Measurements from ENCODE around the gene CNTN1.

The CNTN1 gene

DNA sequence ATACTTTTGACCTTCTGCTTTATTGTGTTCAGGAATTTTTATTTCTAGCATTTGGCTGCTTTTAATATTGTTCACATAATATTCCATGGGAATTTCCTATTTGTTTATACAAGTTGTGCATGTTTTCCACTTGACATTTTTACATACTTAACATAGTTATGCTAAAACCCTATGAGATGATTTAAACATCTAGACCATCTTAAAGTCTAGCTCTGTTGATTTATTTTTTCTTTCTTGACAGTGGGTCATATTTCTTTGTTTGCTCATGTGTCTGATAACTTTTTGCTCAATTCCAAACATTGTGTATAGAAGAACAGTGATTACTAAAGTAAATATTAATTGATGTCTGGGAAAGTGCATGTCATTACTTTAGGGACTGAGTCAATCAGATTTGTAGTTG, 293.8 kb downstream of the CNTN1 start:
- no peaks in the 10 kb centered on the region for H3K4me1 ChIP-seq (ENCODE audit: control insufficient read depth, insufficient read depth, low read length)
- H3K9me3 ChIP-seq (ENCODE audit: control insufficient read depth, insufficient read depth, low read length), result no peaks in the 10 kb centered on the region

DNA sequence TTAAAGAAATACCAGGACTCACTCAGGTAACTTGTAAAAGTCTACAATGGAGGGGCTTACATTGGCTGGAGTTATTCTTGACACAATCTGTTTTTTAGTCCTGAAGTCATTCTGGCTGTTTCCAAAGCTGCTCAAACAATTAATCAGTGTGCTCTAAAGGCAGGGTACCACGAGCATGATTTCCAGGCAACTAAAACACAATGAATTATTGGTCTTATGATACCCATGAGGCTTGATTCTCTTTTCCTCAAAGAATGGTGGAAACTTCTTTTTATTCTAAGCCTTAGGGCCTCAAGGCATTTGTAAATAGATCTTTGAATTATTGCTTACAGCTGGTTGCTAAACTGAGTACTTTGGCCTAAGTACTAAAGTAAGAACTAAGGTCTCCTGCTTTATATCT, 296.1 kb downstream of the CNTN1 start:
- Histone ChIP-seq H3K9me3 (ENCODE audit: control insufficient read depth, insufficient read depth, low read length) (no peaks in the 10 kb centered on the region), H3K4me3 (ENCODE audit: low read length) (no peak overlapping the region), H3K36me3 (ENCODE audit: control insufficient read depth, insufficient read depth, low read length) (no peaks in the 10 kb centered on the region), H3K27ac (ENCODE audit: low read length) (no peak overlapping the region), H3K4me1 (ENCODE audit: control insufficient read depth, insufficient read depth, low read length) (no peaks in the 10 kb centered on the region), H3K27me3 (ENCODE audit: control insufficient read depth, insufficient read depth, low read length) (no peaks in the 10 kb centered on the region)
- no CpG with 5 or more reads among the region's 1 CpG for WGBS (ENCODE audit: insufficient coverage, insufficient read length)
- DNase-seq (ENCODE audit: low read depth, low spot score), result no peak

More for the DNA sequence above, 293.8 kb downstream of the CNTN1 start:
- no peak for DNase-seq (ENCODE audit: low read depth, low spot score)
- H3K27ac ChIP-seq (ENCODE audit: low read length), result no peak overlapping the region
- H3K27me3 ChIP-seq (ENCODE audit: control insufficient read depth, insufficient read depth, low read length), result no peaks in the 10 kb centered on the region
- no peaks in the 10 kb centered on the region for H3K36me3 ChIP-seq (ENCODE audit: control insufficient read depth, insufficient read depth, low read length)
- no peak overlapping the region for H3K4me3 ChIP-seq (ENCODE audit: low read length)

DNA sequence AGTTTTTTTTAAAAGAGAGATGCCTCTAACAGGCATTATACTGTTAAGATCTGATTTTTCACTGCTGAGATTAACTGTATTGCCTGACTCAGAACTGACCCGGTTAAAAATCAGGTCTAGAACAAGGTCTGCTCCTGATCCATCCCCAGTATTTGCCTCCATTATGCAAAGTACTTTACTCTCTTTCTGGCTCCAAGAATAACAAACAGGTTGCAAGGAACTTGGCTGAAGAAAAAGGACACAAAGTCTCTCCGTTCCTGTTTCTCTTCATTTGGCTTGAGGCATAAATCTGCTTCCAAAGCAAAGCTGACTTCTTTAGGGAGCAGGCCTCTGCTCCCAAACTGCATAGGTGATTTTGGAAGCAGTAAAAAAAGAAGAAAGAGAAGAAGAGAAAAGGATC, 296.6 kb downstream of the CNTN1 start:
- no peaks in the 10 kb centered on the region for H3K4me1 ChIP-seq (ENCODE audit: control insufficient read depth, insufficient read depth, low read length)
- H3K9me3 ChIP-seq (ENCODE audit: control insufficient read depth, insufficient read depth, low read length), result no peaks in the 10 kb centered on the region
- no peak overlapping the region for H3K27ac ChIP-seq (ENCODE audit: low read length)
- DNase-seq (ENCODE audit: low read depth, low spot score), result no peak
- H3K27me3 ChIP-seq (ENCODE audit: control insufficient read depth, insufficient read depth, low read length), result no peaks in the 10 kb centered on the region
- no CpG with 5 or more reads among the region's 2 CpGs for WGBS (ENCODE audit: insufficient coverage, insufficient read length)
- H3K36me3 ChIP-seq (ENCODE audit: control insufficient read depth, insufficient read depth, low read length), result no peaks in the 10 kb centered on the region
- H3K4me3 ChIP-seq (ENCODE audit: low read length), result no peak overlapping the region

DNA sequence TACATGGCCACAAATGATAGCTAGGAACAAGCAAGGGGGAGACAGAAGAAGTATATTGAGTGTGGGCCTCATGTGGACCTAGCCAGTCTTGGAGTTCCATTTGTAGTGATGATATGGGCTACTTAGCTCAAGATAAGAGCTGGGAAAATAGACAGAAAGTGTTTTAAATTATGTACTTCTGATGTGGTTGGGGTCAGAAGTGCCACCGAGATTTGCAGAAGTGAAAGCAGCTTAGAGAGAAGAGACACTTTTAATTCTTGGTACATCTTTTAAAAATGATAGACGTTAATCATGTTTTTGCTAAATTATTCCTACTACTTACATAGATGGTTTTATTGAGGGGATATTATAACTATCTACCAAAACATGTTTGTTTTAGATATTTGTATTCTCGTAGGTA, 297.5 kb downstream of the CNTN1 start:
- Histone ChIP-seq H3K4me1 (ENCODE audit: control insufficient read depth, insufficient read depth, low read length) (no peaks in the 10 kb centered on the region), H3K9me3 (ENCODE audit: control insufficient read depth, insufficient read depth, low read length) (no peaks in the 10 kb centered on the region), H3K4me3 (ENCODE audit: low read length) (no peak overlapping the region), H3K36me3 (ENCODE audit: control insufficient read depth, insufficient read depth, low read length) (no peaks in the 10 kb centered on the region), H3K27me3 (ENCODE audit: control insufficient read depth, insufficient read depth, low read length) (no peaks in the 10 kb centered on the region), H3K27ac (ENCODE audit: low read length) (no peak overlapping the region)
- WGBS (ENCODE audit: insufficient coverage, insufficient read length), result no CpG with 5 or more reads among the region's 3 CpGs
- DNase-seq (ENCODE audit: low read depth, low spot score), result no peak

DNA sequence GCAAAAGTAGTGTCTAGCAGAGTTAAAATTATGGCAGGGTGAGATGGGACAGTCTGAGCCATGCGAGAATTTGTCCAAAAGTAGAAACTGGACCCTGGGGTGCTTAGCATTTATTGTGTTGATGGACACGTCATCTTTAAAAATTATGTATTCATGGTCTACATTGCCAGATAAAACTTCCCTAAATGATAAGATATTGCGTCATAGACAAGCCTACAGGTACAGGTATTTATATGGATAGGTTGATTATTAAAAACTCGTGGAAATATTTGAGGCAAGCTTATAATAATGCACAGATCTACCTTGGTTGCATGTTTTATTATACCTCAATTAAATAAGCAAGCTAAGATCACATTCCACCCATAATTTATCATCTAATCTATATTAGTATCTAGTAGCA, 299.9 kb downstream of the CNTN1 start:
- Histone ChIP-seq H3K9me3 (ENCODE audit: control insufficient read depth, insufficient read depth, low read length) (no peaks in the 10 kb centered on the region), H3K4me1 (ENCODE audit: control insufficient read depth, insufficient read depth, low read length) (no peaks in the 10 kb centered on the region), H3K4me3 (ENCODE audit: low read length) (no peak overlapping the region), H3K27ac (ENCODE audit: low read length) (no peak overlapping the region), H3K36me3 (ENCODE audit: control insufficient read depth, insufficient read depth, low read length) (no peaks in the 10 kb centered on the region), H3K27me3 (ENCODE audit: control insufficient read depth, insufficient read depth, low read length) (no peaks in the 10 kb centered on the region)
- WGBS (ENCODE audit: insufficient coverage, insufficient read length), result no CpG with 5 or more reads among the region's 4 CpGs
- DNase-seq (ENCODE audit: low read depth, low spot score), result no peak

DNA sequence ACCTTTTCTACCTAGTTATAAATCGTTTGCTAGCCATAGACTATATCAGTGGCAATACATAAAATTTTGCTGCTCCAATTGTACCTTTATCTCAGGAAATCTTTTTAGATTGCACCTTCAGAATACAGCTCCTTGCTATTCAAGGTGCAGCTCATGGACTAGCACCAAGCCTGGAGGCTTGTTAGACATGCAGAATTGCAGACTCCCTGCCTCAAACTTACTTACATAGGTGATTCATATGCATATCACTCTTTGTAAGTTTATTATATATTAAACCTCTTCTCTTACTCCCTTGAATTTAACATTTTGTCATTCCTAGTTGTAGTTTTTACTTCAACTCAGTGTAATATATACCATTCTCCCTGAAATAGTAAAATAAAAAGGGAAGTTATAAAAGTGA, 300.4 kb downstream of the CNTN1 start:
- H3K4me3 ChIP-seq (ENCODE audit: low read length), result no peak overlapping the region
- no peak for DNase-seq (ENCODE audit: low read depth, low spot score)
- no CpG with 5 or more reads among the region's 1 CpG for whole genome bisulfite sequencing (ENCODE audit: insufficient coverage, insufficient read length)
- H3K27me3 ChIP-seq (ENCODE audit: control insufficient read depth, insufficient read depth, low read length), result no peaks in the 10 kb centered on the region
- H3K9me3 ChIP-seq (ENCODE audit: control insufficient read depth, insufficient read depth, low read length), result no peaks in the 10 kb centered on the region
- H3K27ac ChIP-seq (ENCODE audit: low read length), result no peak overlapping the region
- H3K4me1 ChIP-seq (ENCODE audit: control insufficient read depth, insufficient read depth, low read length), result no peaks in the 10 kb centered on the region
- no peaks in the 10 kb centered on the region for H3K36me3 ChIP-seq (ENCODE audit: control insufficient read depth, insufficient read depth, low read length)

DNA sequence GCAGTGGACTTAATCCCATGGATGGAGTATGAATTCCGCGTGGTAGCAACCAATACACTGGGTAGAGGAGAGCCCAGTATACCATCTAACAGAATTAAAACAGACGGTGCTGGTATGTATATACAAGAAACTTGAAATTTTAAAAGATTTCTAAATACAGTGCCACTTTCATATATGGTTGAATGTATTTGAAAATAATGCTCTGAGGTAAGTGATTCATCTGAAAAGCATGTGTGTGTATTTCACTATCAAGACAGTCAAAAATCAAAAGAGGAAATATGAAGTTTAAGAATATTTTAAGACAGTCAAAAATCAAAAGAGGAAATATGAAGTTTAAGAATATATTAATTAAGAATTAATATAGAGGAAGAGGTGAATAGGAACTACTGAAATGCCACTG, 300.9 kb downstream of the CNTN1 start:
- H3K36me3 ChIP-seq (ENCODE audit: control insufficient read depth, insufficient read depth, low read length), result no peaks in the 10 kb centered on the region
- no CpG with 5 or more reads among the region's 3 CpGs for WGBS (ENCODE audit: insufficient coverage, insufficient read length)
- DNase-seq (ENCODE audit: low read depth, low spot score), result no peak
- no peaks in the 10 kb centered on the region for H3K27me3 ChIP-seq (ENCODE audit: control insufficient read depth, insufficient read depth, low read length)
- H3K4me1 ChIP-seq (ENCODE audit: control insufficient read depth, insufficient read depth, low read length), result no peaks in the 10 kb centered on the region
- no peaks in the 10 kb centered on the region for H3K9me3 ChIP-seq (ENCODE audit: control insufficient read depth, insufficient read depth, low read length)
- H3K4me3 ChIP-seq (ENCODE audit: low read length), result no peak overlapping the region
- H3K27ac ChIP-seq (ENCODE audit: low read length), result no peak overlapping the region

DNA sequence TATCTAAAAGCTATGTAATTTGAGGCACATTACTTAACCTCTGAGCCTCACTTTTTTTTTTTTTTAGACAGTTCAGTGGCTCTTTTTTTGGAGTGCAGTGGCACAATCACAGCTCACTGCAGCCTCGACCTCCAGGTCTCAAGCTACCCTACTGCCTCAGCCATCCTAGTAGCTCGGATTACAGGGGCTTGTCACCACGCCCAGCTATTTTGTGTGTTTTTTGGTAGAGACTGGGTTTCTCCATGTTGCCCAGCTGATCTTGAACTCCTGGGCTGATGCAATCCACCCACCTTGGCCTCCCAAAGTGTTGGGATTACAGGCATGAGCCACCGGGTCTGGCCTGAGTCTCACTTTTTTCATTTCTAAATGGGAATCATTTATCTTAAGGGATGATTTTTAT, 303.9 kb downstream of the CNTN1 start:
- DNase-seq (ENCODE audit: low read depth, low spot score), result no peak
- Histone ChIP-seq H3K36me3 (ENCODE audit: control insufficient read depth, insufficient read depth, low read length) (no peaks in the 10 kb centered on the region), H3K27ac (ENCODE audit: low read length) (no peak overlapping the region), H3K27me3 (ENCODE audit: control insufficient read depth, insufficient read depth, low read length) (no peaks in the 10 kb centered on the region), H3K4me3 (ENCODE audit: low read length) (no peak overlapping the region), H3K9me3 (ENCODE audit: control insufficient read depth, insufficient read depth, low read length) (no peaks in the 10 kb centered on the region), H3K4me1 (ENCODE audit: control insufficient read depth, insufficient read depth, low read length) (no peaks in the 10 kb centered on the region)
- WGBS (ENCODE audit: insufficient coverage, insufficient read length), result no CpG with 5 or more reads among the region's 4 CpGs

DNA sequence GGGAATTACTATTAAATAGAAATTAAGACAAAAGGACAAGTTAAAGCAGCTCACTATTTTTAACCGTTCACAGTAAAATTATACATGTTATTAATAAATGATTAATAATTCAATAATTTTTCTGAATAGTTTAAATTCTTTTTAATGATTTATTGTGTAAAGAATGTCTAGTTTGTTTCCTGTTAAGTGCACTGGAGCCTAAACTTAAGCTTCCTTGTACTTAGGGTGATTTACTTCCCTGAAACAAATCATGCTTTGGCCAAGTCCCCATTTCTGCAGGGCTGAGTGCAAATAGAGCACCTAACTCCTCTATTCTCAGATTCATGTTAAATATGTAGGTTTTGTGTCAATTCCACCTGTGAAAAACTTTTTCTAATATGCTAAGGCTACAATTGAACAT, 307.0 kb downstream of the CNTN1 start:
- Histone ChIP-seq H3K27ac (ENCODE audit: low read length) (no peak overlapping the region), H3K9me3 (ENCODE audit: control insufficient read depth, insufficient read depth, low read length) (no peaks in the 10 kb centered on the region), H3K36me3 (ENCODE audit: control insufficient read depth, insufficient read depth, low read length) (no peaks in the 10 kb centered on the region), H3K27me3 (ENCODE audit: control insufficient read depth, insufficient read depth, low read length) (no peaks in the 10 kb centered on the region), H3K4me1 (ENCODE audit: control insufficient read depth, insufficient read depth, low read length) (no peaks in the 10 kb centered on the region), H3K4me3 (ENCODE audit: low read length) (no peak overlapping the region)
- no peak for DNase-seq (ENCODE audit: low read depth, low spot score)
- no CpG with 5 or more reads among the region's 1 CpG for WGBS (ENCODE audit: insufficient coverage, insufficient read length)

DNA sequence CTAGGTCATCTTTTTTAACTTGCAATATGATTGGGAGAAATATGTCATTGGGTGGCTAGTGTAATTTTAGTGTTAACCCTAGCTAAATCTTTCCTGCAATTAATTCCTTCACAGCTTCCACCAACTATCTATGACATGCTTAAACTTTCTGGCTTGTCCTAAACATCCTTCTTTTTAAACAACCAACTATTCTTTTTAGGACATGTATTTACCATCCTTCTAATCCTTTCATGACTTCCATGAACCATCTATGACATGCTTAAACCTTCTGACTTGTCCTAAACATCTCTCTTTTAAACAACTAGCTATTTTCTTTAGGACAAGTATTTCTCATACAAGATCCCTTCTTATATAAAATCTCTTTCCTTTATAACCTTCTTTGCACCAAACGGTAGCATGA, 316.2 kb downstream of the CNTN1 start:
- Histone ChIP-seq H3K9me3 (ENCODE audit: control insufficient read depth, insufficient read depth, low read length) (peaks cover 7% of the 10 kb centered on the region), H3K27ac (ENCODE audit: low read length) (no peak overlapping the region), H3K36me3 (ENCODE audit: control insufficient read depth, insufficient read depth, low read length) (no peaks in the 10 kb centered on the region), H3K27me3 (ENCODE audit: control insufficient read depth, insufficient read depth, low read length) (no peaks in the 10 kb centered on the region), H3K4me1 (ENCODE audit: control insufficient read depth, insufficient read depth, low read length) (no peaks in the 10 kb centered on the region), H3K4me3 (ENCODE audit: low read length) (no peak overlapping the region)
- WGBS (ENCODE audit: insufficient coverage, insufficient read length), result no CpG with 5 or more reads among the region's 1 CpG
- no peak for DNase-seq (ENCODE audit: low read depth, low spot score)

DNA sequence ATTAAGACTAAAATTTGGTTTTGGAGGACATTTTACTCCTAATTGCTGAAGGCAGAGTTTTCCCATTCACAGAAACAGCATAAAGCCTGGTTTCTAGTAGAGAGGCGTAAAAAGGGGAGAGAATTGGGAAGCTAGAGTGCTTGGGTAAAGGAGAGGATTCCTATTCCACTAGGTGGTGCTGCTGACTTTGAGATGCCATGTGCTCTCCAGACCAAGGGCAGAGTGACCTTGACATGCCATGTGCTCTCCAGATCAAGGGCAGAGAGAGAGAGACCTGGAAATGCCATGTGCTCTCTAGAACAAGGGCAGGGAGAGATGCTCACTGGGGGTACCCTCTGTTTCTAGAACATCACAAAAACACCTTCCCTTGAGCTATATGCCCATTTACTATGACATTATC, 319.7 kb downstream of the CNTN1 start:
- Histone ChIP-seq H3K27ac (ENCODE audit: low read length) (no peak overlapping the region), H3K4me1 (ENCODE audit: control insufficient read depth, insufficient read depth, low read length) (no peaks in the 10 kb centered on the region), H3K36me3 (ENCODE audit: control insufficient read depth, insufficient read depth, low read length) (no peaks in the 10 kb centered on the region), H3K4me3 (ENCODE audit: low read length) (no peak overlapping the region), H3K9me3 (ENCODE audit: control insufficient read depth, insufficient read depth, low read length) (peaks cover 5% of the 10 kb centered on the region), H3K27me3 (ENCODE audit: control insufficient read depth, insufficient read depth, low read length) (no peaks in the 10 kb centered on the region)
- no CpG with 5 or more reads among the region's 1 CpG for WGBS (ENCODE audit: insufficient coverage, insufficient read length)
- peak; percentile 13 for DNase-seq (ENCODE audit: low read depth, low spot score)

All from iPS DF 6.9 (cell line).